WTC11 (cell line): Measurements from ENCODE around the gene SLC25A19. TPM values are rescaled to one million over a fixed set of nuclear protein-coding genes. Genes with fewer than 3 reads are reported as not detected.

Experiments used
- ATAC-seq: fragments of 200-7000 bp; cut with Tn5 transposase; 2 replicates; pipeline ENCODE4 v1.10.0; 2021; ENCODE audit warnings: mild to moderate bottlenecking, moderate library complexity
- Bru-seq: library from RNA; stranded (reverse); fragments of 400-500 nt; gene quantifications from one replicate; lab custom pipeline; 2021; lab: Mats Ljungman, UMichigan
- CTCF ChIA-PET: fragments of 300-600 bp; sonication (Branson Sonifier 250); formaldehyde crosslinking; loops from one replicate; lab custom pipeline; 2021; ENCODE audit warnings: antibody characterized with exemption; lab: Charles Lee
- POLR2A ChIA-PET: fragments of 350-600 bp; sonication (Branson Sonifier 250); formaldehyde crosslinking; loops from one replicate; lab custom pipeline; 2021; ENCODE audit warnings: antibody characterized with exemption; lab: Charles Lee
- DNase-seq: peaks from one replicate; pipeline ENCODE4 v3.0.0; 2021; ENCODE audit warnings: low spot score
- H3K27ac Mint-ChIP-seq: 2 replicates; pipeline ENCODE4 v1.8.0; 2021; ENCODE audit warnings: mixed read lengths
- H3K27me3 Mint-ChIP-seq: 2 replicates; pipeline ENCODE4 v1.8.0; 2021; ENCODE audit warnings: low read depth, mild to moderate bottlenecking, moderate library complexity, mixed read lengths
- H3K36me3 Mint-ChIP-seq: 2 replicates; pipeline ENCODE4 v1.8.0; 2021; ENCODE audit warnings: mixed read lengths
- H3K4me1 Mint-ChIP-seq: 2 replicates; pipeline ENCODE4 v1.8.0; 2022; ENCODE audit warnings: mixed read lengths
- H3K4me3 Mint-ChIP-seq: 2 replicates; pipeline ENCODE4 v1.8.0; 2021; ENCODE audit warnings: mild to moderate bottlenecking, moderate library complexity, mixed read lengths
- H3K9me3 Mint-ChIP-seq: 2 replicates; pipeline ENCODE4 v1.8.0; 2021; ENCODE audit warnings: mixed read lengths
- CBFB ChIP-seq: sonication (generic); formaldehyde crosslinking; IDR thresholded peaks from 2 replicates; pipeline ENCODE4 v1.8.1; 2022; ENCODE audit warnings: mild to moderate bottlenecking, low read depth, missing genetic modification reagents
- E2F1 ChIP-seq: sonication (generic); formaldehyde crosslinking; IDR thresholded peaks from 2 replicates; pipeline ENCODE4 v1.8.0; 2022; ENCODE audit warnings: mild to moderate bottlenecking, missing genetic modification reagents
- ELF4 ChIP-seq: sonication (generic); formaldehyde crosslinking; IDR thresholded peaks from 2 replicates; pipeline ENCODE4 v1.8.1; 2022; ENCODE audit warnings: low read depth, mild to moderate bottlenecking, moderate library complexity, missing genetic modification reagents
- FOXJ3 ChIP-seq: sonication (generic); formaldehyde crosslinking; IDR thresholded peaks from 2 replicates; pipeline ENCODE4 v1.9.0; 2021; ENCODE audit warnings: missing genetic modification reagents, mild to moderate bottlenecking, borderline replicate concordance
- GABPB1 ChIP-seq: sonication (generic); formaldehyde crosslinking; IDR thresholded peaks from 2 replicates; pipeline ENCODE4 v1.8.1; 2023; ENCODE audit warnings: mild to moderate bottlenecking, missing genetic modification reagents
- GRHL2 ChIP-seq: fragments of 250-450 bp; sonication (Bioruptor Pico); IDR thresholded peaks from 2 replicates; pipeline ENCODE4 v1.8.0; 2022; ENCODE audit warnings: mild to moderate bottlenecking, moderate library complexity; ENCODE audit not compliant: insufficient replicate concordance, severe bottlenecking
- HMGA2 ChIP-seq: fragments of 250-450 bp; sonication (Bioruptor Pico); IDR thresholded peaks from 2 replicates; pipeline ENCODE4 v1.4.0; 2021; ENCODE audit warnings: mild to moderate bottlenecking, moderate library complexity
- HMGXB4 ChIP-seq: sonication (generic); formaldehyde crosslinking; IDR thresholded peaks from 2 replicates; pipeline ENCODE4 v1.8.1; 2023; ENCODE audit warnings: mild to moderate bottlenecking, moderate library complexity, missing genetic modification reagents
- IRF1 ChIP-seq: sonication (generic); formaldehyde crosslinking; IDR thresholded peaks from 2 replicates; pipeline ENCODE4 v1.8.0; 2023; ENCODE audit warnings: missing genetic modification reagents
- NFE2L1 ChIP-seq: sonication (generic); formaldehyde crosslinking; IDR thresholded peaks from 2 replicates; pipeline ENCODE4 v1.8.1; 2023; ENCODE audit warnings: missing genetic modification reagents
- NR1H2 ChIP-seq: sonication (generic); formaldehyde crosslinking; IDR thresholded peaks from 2 replicates; pipeline ENCODE4 v1.9.0; 2021; ENCODE audit warnings: mild to moderate bottlenecking, moderate library complexity, missing genetic modification reagents
- NR3C1 ChIP-seq: sonication (generic); formaldehyde crosslinking; conservative IDR thresholded peaks from 2 replicates; pipeline ENCODE4 v1.8.1; 2023; ENCODE audit warnings: low read depth, mild to moderate bottlenecking, missing genetic modification reagents
- PRRX2 ChIP-seq: fragments of 250-450 bp; sonication (Bioruptor Pico); IDR thresholded peaks from 2 replicates; pipeline ENCODE4 v1.8.0; 2021; ENCODE audit warnings: mild to moderate bottlenecking
- RORB ChIP-seq: fragments of 250-450 bp; sonication (Bioruptor Pico); IDR thresholded peaks from 2 replicates; pipeline ENCODE4 v1.9.0; 2021; ENCODE audit warnings: mild to moderate bottlenecking
- SP1 ChIP-seq: sonication (generic); formaldehyde crosslinking; conservative IDR thresholded peaks from 2 replicates; pipeline ENCODE4 v1.8.1; 2022; ENCODE audit warnings: missing genetic modification reagents
- TCF7 ChIP-seq: sonication (generic); formaldehyde crosslinking; IDR thresholded peaks from 2 replicates; pipeline ENCODE4 v1.8.0; 2022; ENCODE audit warnings: mild to moderate bottlenecking, low read depth, missing genetic modification reagents, moderate library complexity
- TEAD4 ChIP-seq: sonication (generic); formaldehyde crosslinking; IDR thresholded peaks from 2 replicates; pipeline ENCODE4 v1.8.0; 2022; ENCODE audit warnings: mild to moderate bottlenecking, missing genetic modification reagents
- USF1 ChIP-seq: sonication (generic); formaldehyde crosslinking; IDR thresholded peaks from 2 replicates; pipeline ENCODE4 v1.8.0; 2022; ENCODE audit warnings: mild to moderate bottlenecking, missing genetic modification reagents
- USF2 ChIP-seq: sonication (generic); formaldehyde crosslinking; IDR thresholded peaks from 2 replicates; pipeline ENCODE4 v1.8.1; 2023; ENCODE audit warnings: mild to moderate bottlenecking, missing genetic modification reagents, moderate library complexity
- ZBTB43 ChIP-seq: sonication (generic); formaldehyde crosslinking; IDR thresholded peaks from 2 replicates; pipeline ENCODE4 v1.8.1; 2023; ENCODE audit warnings: mild to moderate bottlenecking, missing genetic modification reagents
- ZNF219 ChIP-seq: sonication (generic); formaldehyde crosslinking; IDR thresholded peaks from 2 replicates; pipeline ENCODE4 v1.8.0; 2023; ENCODE audit warnings: missing genetic modification reagents, mild to moderate bottlenecking, borderline replicate concordance
- ZNF317 ChIP-seq: sonication (generic); formaldehyde crosslinking; IDR thresholded peaks from 2 replicates; pipeline ENCODE4 v1.8.1; 2023; ENCODE audit warnings: low read depth, mild to moderate bottlenecking, moderate library complexity, missing genetic modification reagents, borderline replicate concordance
- ZNF671 ChIP-seq: fragments of 250-450 bp; sonication (Bioruptor Pico); IDR thresholded peaks from 2 replicates; pipeline ENCODE4 v1.8.0; 2021; ENCODE audit warnings: mild to moderate bottlenecking
- long read RNA-seq, 3 experiments: library from RNA in 1 of 3; library from capped mRNA in 1 of 3; library from polyadenylated mRNA in 1 of 3; unstranded in 2 of 3; stranded (forward) in 1 of 3; transcript quantifications; one replicate each; pipeline ENCODE4 v2.0.0, GENCODE V29; 2021
- total RNA-seq: library from RNA; stranded (reverse); gene quantifications from 3 replicates; pipeline ENCODE4 v1.2.3, GENCODE V29; 2021
- TF ChIP-seq, protein P1 (sequence below): fragments of 200-600 bp; IDR thresholded peaks from 2 replicates; pipeline ENCODE4 v1.8.0; 2022; ENCODE audit warnings: antibody characterized with exemption

SLC25A19 gene
- total RNA-seq (22.6 to 27.7 TPM (median 23.0 TPM) in 3 replicates), Bru-seq, nascent RNA (percentile 57 among the genes with signal in this experiment)
- long read RNA-seq, experiment 1, transcript SLC25A19-205 (7 exons, 1,496 nt), result major isoform, 28 of 72 reads
- long read RNA-seq, experiment 1, transcript SLC25A19-204 (8 exons, 1,587 nt), result minor isoform, 7 of 72 reads
- long read RNA-seq, experiment 1, transcript SLC25A19-210 (8 exons, 1,554 nt), result minor isoform, 22 of 72 reads
- long read RNA-seq, experiment 1, partial matches to known transcripts, result 0 of 72 reads
- long read RNA-seq, experiment 1, other reads (novel, unspliced or antisense), result 14 of 72 reads
- long read RNA-seq, experiment 2, partial matches to known transcripts, result 3 of 18 reads
- long read RNA-seq, experiment 2, other reads (novel, unspliced or antisense), result 3 of 18 reads
- long read RNA-seq, experiment 3, transcript SLC25A19-205 (7 exons, 1,496 nt), result major isoform, 37 of 100 reads
- long read RNA-seq, experiment 3, transcript SLC25A19-210 (8 exons, 1,554 nt), result minor isoform, 35 of 100 reads
- long read RNA-seq, experiment 3, transcript SLC25A19-204 (8 exons, 1,587 nt), result minor isoform, 7 of 100 reads
- long read RNA-seq, experiment 3, partial matches to known transcripts, result 1 of 100 reads
- long read RNA-seq, experiment 3, other reads (novel, unspliced or antisense), result 17 of 100 reads

- H3K4me3 Mint-ChIP-seq, result peak within 1 kb of the TSS; percentile 94
- H3K4me1 Mint-ChIP-seq, result peaks cover 8% of the 10 kb centered on the region
- peaks cover 11% of the 10 kb centered on the region for H3K36me3 Mint-ChIP-seq
- peak; percentile 98 for ATAC-seq
- ChIA-PET POLR2A (interaction anchor here (0.6 to 1.8 kb wide), 20 partner anchors 8 to 475 kb away, joined by 3 to 24 read pairs (median 4); partner anchors contain the start of genes GALK1, GGA3, GRB2 and MIF4GD), CTCF (interaction anchor here (0.6 to 3.7 kb wide), 57 partner anchors 11 to 541 kb away, joined by 3 to 106 read pairs (median 5); partner anchors contain the start of genes GALK1, GGA3, GRB2 and LLGL2)
- no peaks in the 10 kb centered on the region; the same call in 1 of the 2 replicates for H3K27me3 Mint-ChIP-seq
- DNase-seq, result peak; percentile 98
- no peaks in the 10 kb centered on the region for H3K9me3 Mint-ChIP-seq
- peak within 1 kb of the TSS; percentile 99 for H3K27ac Mint-ChIP-seq
- no peak for TF ChIP-seq NR1H2 (CRISPR knock-in tag)
- no peak for TF ChIP-seq RORB (CRISPR knock-in tag)
- 0 out of 2 replicates have a peak, but pooled peaks have one; percentile 71 for TF ChIP-seq ZBTB43 (CRISPR knock-in tag)
- no peak for TF ChIP-seq TCF7 (CRISPR knock-in tag)
- TF ChIP-seq NFE2L1 (CRISPR knock-in tag), result no peak
- TF ChIP-seq FOXJ3 (CRISPR knock-in tag), result no peak
- TF ChIP-seq, protein P1, sequence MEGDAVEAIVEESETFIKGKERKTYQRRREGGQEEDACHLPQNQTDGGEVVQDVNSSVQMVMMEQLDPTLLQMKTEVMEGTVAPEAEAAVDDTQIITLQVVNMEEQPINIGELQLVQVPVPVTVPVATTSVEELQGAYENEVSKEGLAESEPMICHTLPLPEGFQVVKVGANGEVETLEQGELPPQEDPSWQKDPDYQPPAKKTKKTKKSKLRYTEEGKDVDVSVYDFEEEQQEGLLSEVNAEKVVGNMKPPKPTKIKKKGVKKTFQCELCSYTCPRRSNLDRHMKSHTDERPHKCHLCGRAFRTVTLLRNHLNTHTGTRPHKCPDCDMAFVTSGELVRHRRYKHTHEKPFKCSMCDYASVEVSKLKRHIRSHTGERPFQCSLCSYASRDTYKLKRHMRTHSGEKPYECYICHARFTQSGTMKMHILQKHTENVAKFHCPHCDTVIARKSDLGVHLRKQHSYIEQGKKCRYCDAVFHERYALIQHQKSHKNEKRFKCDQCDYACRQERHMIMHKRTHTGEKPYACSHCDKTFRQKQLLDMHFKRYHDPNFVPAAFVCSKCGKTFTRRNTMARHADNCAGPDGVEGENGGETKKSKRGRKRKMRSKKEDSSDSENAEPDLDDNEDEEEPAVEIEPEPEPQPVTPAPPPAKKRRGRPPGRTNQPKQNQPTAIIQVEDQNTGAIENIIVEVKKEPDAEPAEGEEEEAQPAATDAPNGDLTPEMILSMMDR, result no peak
- peak; percentile 72; the same call in 1 of the 2 replicates for TF ChIP-seq HMGXB4 (CRISPR knock-in tag)
- TF ChIP-seq ELF4, result 0 out of 2 replicates have a peak, but pooled peaks have one; percentile 56
- TF ChIP-seq ZNF219 (CRISPR knock-in tag), result no peak
- peak; percentile 77; the same call in 1 of the 2 replicates for TF ChIP-seq SP1 (CRISPR knock-in tag)
- no peak for TF ChIP-seq E2F1 (CRISPR knock-in tag)
- TF ChIP-seq HMGA2 (CRISPR knock-in tag), result no peak
- TF ChIP-seq ZNF317 (CRISPR knock-in tag), result no peak
- TF ChIP-seq TEAD4, result no peak
- TF ChIP-seq PRRX2 (CRISPR knock-in tag), result no peak
- TF ChIP-seq CBFB (CRISPR knock-in tag), result no peak
- no peak for TF ChIP-seq ZNF671 (CRISPR knock-in tag)
- TF ChIP-seq GABPB1 (CRISPR knock-in tag), result peak; percentile 75
- TF ChIP-seq USF1 (CRISPR knock-in tag), result no peak; the same call in 1 of the 2 replicates
- TF ChIP-seq GRHL2 (CRISPR knock-in tag), result no peak
- TF ChIP-seq NR3C1 (CRISPR knock-in tag), result 0 out of 2 replicates have a peak, but pooled peaks have one; percentile 71
- TF ChIP-seq USF2 (CRISPR knock-in tag), result peak; percentile 67
- TF ChIP-seq IRF1, result no peak
Measured at GRCh38 chr17:75289115-75289831, at the start of gene SLC25A19. SLC25A19 (minus strand) TSS chr17:75289433; CDS start chr17:75286764, 2,669 bp downstream.
